GM19468 (cell line): ENCODE measurements around the gene WDTC1.

ENCODE experiments used
- ATAC-seq: cut with Tn5 transposase; IDR thresholded peaks from one replicate; pipeline ENCODE4 v1.9.1; 2021; ENCODE audit warnings: mild to moderate bottlenecking, moderate library complexity, moderate number of reproducible peaks; ENCODE audit not compliant: unreplicated experiment; ENCODE audit errors: extremely low read depth

The WDTC1 gene

GRCh38 chr1:27349784-27350662, 115.6 kb downstream of the WDTC1 start:
- no peak for ATAC-seq

GRCh38 chr1:27350663-27351540, 116.5 kb downstream of the WDTC1 start:
- no peak for ATAC-seq

GRCh38 chr1:27351541-27352107, 117.2 kb downstream of the WDTC1 start:
- ATAC-seq: no peak

- no peak for ATAC-seq
Measured at GRCh38 chr1:27353166-27353565, 118.7 kb downstream of the WDTC1 start.

- ATAC-seq: no peak
Measured at GRCh38 chr1:27353629-27354028, 119.2 kb downstream of the WDTC1 start.

- ATAC-seq: no peak
Measured at GRCh38 chr1:27355683-27356082, 121.3 kb downstream of the WDTC1 start.

- ATAC-seq: no peak
Measured at GRCh38 chr1:27356277-27356618, 121.8 kb downstream of the WDTC1 start.

GRCh38 chr1:27356619-27357280, 122.3 kb downstream of the WDTC1 start:
- ATAC-seq: no peak

GRCh38 chr1:27357281-27358037, 123.0 kb downstream of the WDTC1 start:
- no peak for ATAC-seq
